ENCODE results near the gene FAM227A. TPM values are rescaled to one million over a fixed set of nuclear protein-coding genes. Genes with fewer than 3 reads are reported as not detected.
"Not testable (repeated sequence)": the region's sequence is repeated elsewhere in the genome, so short reads cannot be mapped to it uniquely, and the experiment has no call there.

Gene FAM227A
- total RNA-seq, 4 donors from 2014 or later = 0.07 to 1.2 (median 0.60) TPM

DNA sequence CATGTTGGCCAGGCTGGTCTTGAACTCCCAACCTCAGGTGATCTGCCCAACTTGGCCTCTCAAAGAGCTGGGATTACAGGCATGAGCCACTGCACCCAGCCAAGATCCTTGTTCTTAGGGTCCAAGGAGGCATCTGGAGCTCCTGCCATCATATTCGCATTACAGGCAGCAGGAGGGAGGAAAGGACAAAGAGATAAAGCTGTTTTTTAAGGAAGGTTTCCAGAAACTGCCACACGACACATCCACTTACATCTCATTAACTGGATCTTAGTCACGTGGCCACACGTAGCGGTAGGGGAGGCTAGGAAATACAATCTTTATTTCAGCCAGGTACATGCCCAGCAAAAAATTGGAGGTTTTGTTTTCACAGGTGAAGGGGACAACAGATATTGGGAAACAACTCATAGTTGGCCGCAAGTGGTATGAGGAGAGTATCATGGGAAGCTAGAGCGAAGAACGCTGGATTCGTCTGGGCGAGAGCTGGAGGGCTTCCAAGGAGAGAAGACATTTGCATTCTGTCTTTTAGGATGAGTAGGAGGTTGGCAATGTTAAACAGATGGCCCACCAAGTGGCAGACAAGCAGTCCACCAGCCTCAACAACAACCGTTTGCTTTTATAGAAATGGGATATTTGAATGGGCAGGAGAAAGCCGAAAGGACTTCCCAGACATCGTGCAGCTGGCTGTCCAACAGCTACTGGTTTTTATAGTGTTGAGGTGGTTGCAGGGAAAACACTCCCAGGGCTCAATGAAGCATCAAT, 47.0 kb downstream of the FAM227A start:
- Histone ChIP-seq H3K4me1 (peaks cover 0 to 12% (median 0%) of the 10 kb centered on the region in 3 donors), H3K4me3 (no peak overlapping the region), H3K27me3 (no peaks in the 10 kb centered on the region), H3K36me3 (no peaks in the 10 kb centered on the region), H3K27ac (no peak overlapping the region), H3K9me3 (no peaks in the 10 kb centered on the region)
- no peak for TF ChIP-seq EP300 (IDR thresholded peaks at IDR 0.05)
- ATAC-seq = no peak
- 81 to 86% methylated on average over 13 of the region's 13 CpGs for whole genome bisulfite sequencing, 2 donors (ENCODE audit: low coverage in 1 of 2)

DNA sequence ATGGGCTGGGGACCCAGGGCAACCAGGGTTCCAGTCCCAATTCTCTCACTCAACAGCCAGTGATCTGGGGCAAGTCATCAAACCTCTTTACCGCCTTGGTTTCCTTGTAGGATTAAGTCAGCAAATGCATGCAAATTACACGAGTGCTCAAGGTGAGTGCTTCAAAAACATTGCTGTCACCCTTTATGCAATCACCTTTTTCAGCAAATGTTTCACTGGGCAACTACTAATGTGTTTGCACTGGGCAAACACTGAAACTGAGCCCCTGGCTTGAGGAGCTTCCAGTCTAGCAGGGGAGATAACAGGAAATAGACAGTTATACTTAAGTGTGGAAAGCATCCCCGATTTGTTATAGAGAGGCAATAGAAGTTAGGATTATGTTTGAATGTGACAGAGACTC, 48.5 kb downstream of the FAM227A start:
- WGBS, 2 donors (ENCODE audit: low coverage in 1 of 2) = 84% methylated on average over 3 of the region's 3 CpGs; no CpG with 5 or more reads in 1 of the 2 donors
- H3K4me3 ChIP-seq = no peak overlapping the region
- TF ChIP-seq POLR2AphosphoS5 (IDR thresholded peaks at IDR 0.05) (no peak), CTCF (IDR thresholded peaks at IDR 0.05) (no peak), POLR2A (IDR thresholded peaks at IDR 0.05) (no peak), EP300 (IDR thresholded peaks at IDR 0.05) (no peak)
- peaks cover 0 to 10% (median 0%) of the 10 kb centered on the region in 3 donors for H3K4me1 ChIP-seq
- no peaks in the 10 kb centered on the region for H3K9me3 ChIP-seq
- H3K27ac ChIP-seq = no peak overlapping the region
- no peaks in the 10 kb centered on the region for H3K27me3 ChIP-seq
- no peak for ATAC-seq
- no peaks in the 10 kb centered on the region for H3K36me3 ChIP-seq

DNA sequence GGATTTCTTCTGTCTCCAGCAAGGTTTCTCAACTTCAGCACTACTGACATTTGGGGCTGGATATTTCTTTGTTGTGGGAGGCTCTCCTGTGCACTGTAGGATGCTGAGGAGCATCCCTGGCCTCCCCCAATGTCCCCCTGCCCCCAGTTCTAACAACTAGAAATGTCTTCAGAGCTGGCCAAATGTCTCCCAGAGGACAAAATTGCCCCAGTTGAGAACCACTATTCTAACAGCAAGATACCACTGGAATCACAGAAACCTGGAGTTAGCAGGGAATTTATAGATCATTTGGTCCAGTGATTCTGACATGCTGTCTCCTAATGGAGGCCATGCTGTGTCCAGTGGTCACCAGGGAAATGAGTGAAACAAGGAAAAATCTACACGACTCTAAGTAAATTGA, 54.0 kb downstream of the FAM227A start:
- H3K9me3 ChIP-seq = no peaks in the 10 kb centered on the region
- TF ChIP-seq EP300 (IDR thresholded peaks at IDR 0.05) = no peak
- TF ChIP-seq POLR2A (IDR thresholded peaks at IDR 0.05) = no peak
- no peak for TF ChIP-seq POLR2AphosphoS5 (IDR thresholded peaks at IDR 0.05)
- no peak for TF ChIP-seq CTCF (IDR thresholded peaks at IDR 0.05)
- H3K4me3 ChIP-seq = no peak overlapping the region
- H3K27me3 ChIP-seq = no peaks in the 10 kb centered on the region
- ATAC-seq = no peak
- WGBS, 2 donors (ENCODE audit: low coverage in 1 of 2) = 83 to 94% methylated on average over 1 of the region's 1 CpG
- no peaks in the 10 kb centered on the region for H3K36me3 ChIP-seq
- H3K4me1 ChIP-seq = peaks cover 0 to 10% (median 0%) of the 10 kb centered on the region in 3 donors
- H3K27ac ChIP-seq = no peak overlapping the region

DNA sequence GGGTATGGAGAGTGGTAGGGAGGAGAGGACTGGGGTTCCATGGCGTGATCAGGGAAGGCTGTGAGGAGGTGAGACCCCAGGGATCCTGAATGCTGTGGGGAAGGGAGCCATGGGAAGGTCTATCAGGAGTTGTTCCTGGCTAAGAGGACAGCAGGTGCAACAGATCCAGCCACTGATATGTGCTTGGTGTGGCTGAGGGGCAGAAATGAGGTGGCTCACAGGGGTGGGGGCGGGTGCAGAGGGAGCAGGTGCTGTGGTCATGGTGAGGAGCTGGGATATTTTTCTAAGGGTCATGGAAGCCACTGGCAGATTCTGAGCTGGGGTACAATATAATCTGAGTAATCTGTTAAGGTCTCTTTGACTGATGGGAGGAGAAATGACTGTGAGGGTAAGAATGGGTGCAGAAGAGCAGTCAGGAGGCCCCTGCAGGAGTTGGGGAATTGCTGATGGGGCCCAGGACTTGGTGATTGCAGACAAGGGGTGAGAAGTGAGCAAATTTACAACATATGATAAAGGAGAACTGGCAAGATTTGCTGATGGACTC, 54.9 kb downstream of the FAM227A start:
- peaks cover 0 to 4% (median 0%) of the 10 kb centered on the region in 3 donors for H3K4me1 ChIP-seq
- no peaks in the 10 kb centered on the region for H3K27me3 ChIP-seq
- no peak for TF ChIP-seq EP300 (IDR thresholded peaks at IDR 0.05)
- TF ChIP-seq CTCF (IDR thresholded peaks at IDR 0.05) = no peak
- no peak for TF ChIP-seq POLR2A (IDR thresholded peaks at IDR 0.05)
- no peak for TF ChIP-seq POLR2AphosphoS5 (IDR thresholded peaks at IDR 0.05)
- no peaks in the 10 kb centered on the region for H3K9me3 ChIP-seq
- 84% methylated on average over 2 of the region's 2 CpGs; no CpG with 5 or more reads in 1 of the 2 donors for WGBS, 2 donors (ENCODE audit: low coverage in 1 of 2)
- no peak for ATAC-seq
- no peak overlapping the region for H3K4me3 ChIP-seq
- no peak overlapping the region for H3K27ac ChIP-seq
- H3K36me3 ChIP-seq = no peaks in the 10 kb centered on the region

GRCh38 chr22:38599466-38599865, 56.7 kb downstream of the FAM227A start:
- no peak overlapping the region for H3K27ac ChIP-seq
- H3K9me3 ChIP-seq = no peaks in the 10 kb centered on the region
- TF ChIP-seq POLR2AphosphoS5 (IDR thresholded peaks at IDR 0.05) (no peak), CTCF (IDR thresholded peaks at IDR 0.05) (no peak), POLR2A (IDR thresholded peaks at IDR 0.05) (no peak), EP300 (IDR thresholded peaks at IDR 0.05) (no peak)
- H3K4me1 ChIP-seq = no peaks in the 10 kb centered on the region
- no peaks in the 10 kb centered on the region for H3K27me3 ChIP-seq
- no peaks in the 10 kb centered on the region for H3K36me3 ChIP-seq
- no peak overlapping the region for H3K4me3 ChIP-seq
- ATAC-seq = no peak
- 78 to 93% methylated on average over 3 to 10 of the region's 10 CpGs for WGBS, 2 donors (ENCODE audit: low coverage in 1 of 2)

DNA sequence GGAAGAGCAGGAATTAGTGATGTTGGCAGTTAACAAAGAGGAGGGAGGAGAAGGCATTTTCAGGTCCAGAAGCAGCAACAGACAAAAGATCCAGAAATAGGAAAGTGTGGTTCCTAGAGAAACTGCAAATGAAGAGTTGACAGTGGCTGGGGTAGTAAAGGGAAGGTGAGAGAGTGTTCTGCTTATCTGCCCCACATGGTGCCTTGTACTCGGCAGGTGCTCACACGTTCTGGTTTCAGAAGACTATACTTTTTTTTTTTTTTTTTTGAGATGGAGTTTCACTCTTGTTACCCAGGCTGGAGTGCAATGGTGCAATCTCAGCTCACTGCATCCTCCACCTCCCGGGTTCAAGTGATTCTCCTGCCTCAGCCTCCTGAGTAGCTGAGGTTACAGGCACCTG, 73.3 kb downstream of the FAM227A start:
- 77 to 80% methylated on average over 2 to 3 of the region's 3 CpGs for WGBS, 2 donors (ENCODE audit: low coverage in 1 of 2)
- H3K4me3 ChIP-seq, H3K36me3 ChIP-seq, H3K4me1 ChIP-seq, H3K9me3 ChIP-seq, H3K27me3 ChIP-seq, H3K27ac ChIP-seq, ATAC-seq: not testable (repeated sequence)
